GM19193 (cell line): ENCODE measurements around the gene CEP135.

Experiments used
- POLR2A ChIP-seq: IDR thresholded peaks from 4 replicates; pipeline ENCODE4 v1.6.1; 2011; ENCODE audit not compliant: insufficient read depth, insufficient read length; ENCODE audit errors: extremely low read depth

Gene CEP135

DNA sequence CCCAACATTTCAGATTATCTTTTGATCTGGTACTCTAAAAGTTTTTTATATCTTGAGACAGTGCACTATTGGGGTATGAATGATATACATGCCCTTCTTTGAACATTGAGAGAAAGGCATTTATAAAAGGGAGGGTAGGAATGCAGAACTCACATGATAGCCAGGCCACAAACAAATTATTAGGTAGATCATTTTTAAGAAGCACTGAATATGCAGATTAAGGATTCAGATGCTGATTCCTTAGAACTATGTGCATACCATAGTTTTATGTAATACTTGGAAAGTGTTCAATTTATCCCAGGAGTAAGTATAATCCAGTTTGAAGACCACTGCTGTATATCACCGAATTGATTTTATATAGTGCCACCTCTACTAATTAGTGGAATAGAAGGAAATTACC is 18.6 kb downstream of the CEP135 start:
- TF ChIP-seq POLR2A, result no peak

DNA sequence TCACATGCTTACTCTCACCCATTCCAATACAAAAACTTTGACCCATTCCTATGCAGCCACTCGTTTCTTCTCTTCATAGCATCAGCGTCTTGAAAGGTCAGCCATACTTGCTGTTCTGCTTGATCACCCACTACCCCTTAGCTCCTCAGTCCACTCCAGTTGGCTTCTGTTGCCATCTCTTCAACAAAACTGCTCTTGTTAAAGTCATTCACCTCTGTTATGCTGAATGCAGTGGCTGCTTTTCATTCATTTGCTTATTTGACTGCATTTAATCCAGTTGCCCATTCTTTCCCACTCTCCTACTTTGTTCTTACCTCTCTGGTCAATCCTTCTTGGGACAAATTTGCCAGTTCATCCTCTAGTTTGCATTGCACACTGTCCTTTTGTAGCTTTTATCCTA is 24.9 kb downstream of the CEP135 start:
- no peak for TF ChIP-seq POLR2A

DNA sequence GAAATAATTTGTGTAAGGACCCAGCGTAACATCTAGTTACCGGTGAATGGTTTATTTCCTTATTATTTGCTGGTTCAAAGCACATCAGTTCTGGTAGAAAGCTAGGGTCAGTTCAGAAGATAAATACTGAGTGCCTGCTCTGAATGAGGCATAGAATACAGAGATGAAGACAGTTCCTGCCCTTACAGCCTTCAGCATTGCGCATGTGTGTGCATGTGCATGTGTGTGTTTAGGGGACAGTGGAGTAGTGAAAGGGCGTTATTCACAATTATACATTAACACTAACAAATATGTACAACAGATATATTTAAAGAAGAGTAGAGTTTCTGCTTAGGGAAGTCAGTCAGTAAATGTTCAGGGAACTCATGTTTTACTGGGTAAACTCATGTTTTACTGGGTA is 29.1 kb downstream of the CEP135 start:
- TF ChIP-seq POLR2A, result no peak

DNA sequence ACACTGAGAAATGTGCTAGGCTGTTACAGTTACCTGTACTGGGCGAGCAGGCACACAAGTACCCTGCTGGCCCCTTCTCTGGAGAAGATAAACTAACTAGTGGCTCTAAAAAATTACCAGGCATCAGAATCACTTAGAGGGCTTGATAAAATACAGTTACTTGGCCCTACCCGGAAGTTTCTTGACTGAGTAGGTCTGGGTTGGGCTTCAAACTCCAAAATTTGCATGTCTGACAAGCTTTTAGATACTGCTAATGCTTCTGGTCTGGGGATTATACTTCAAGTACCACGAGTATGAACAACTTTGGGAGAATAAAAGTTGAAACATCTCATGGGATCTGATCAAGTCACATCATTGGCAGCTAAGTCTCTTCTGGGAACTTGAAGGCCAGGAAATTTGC is 30.8 kb downstream of the CEP135 start:
- no peak for TF ChIP-seq POLR2A

DNA sequence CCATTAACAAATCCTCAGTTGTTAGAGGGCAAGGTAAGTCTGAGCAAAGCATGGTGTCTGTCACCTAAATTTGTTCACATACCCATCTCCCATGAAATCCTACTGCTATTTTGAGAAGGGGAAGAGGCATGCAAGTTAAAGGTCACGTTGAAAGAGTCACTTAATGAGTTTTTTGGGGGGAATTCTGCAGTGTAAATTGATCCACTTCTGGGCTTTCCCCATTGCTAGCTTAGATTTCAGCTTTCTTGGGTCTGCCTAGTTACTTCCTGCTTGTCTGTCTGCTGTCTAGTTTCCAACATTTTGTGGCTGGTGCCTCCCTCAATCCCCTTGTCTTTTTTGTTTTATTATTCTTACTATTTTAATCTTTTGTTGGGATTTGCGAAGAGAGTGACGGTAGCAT is 32.0 kb downstream of the CEP135 start:
- TF ChIP-seq POLR2A, result no peak

DNA sequence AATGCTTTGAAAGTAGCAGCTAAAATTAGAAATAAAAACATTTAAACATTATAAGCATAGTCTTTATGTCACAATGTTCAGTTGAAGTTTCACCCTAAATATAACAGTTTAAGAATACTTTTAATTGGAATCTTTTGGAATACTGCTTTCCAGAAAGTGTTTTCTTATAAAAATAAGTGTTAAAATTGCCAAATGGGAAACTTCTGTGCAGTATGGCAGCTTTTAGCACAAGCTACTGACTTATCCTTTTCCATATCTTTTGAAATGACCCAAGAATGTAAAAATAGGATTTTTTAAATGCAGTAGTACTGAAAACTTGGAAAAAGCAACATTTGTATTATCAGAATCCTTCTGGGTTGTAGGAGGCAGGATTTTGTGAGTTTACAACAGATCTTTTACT is 34.2 kb downstream of the CEP135 start:
- TF ChIP-seq POLR2A, result no peak

DNA sequence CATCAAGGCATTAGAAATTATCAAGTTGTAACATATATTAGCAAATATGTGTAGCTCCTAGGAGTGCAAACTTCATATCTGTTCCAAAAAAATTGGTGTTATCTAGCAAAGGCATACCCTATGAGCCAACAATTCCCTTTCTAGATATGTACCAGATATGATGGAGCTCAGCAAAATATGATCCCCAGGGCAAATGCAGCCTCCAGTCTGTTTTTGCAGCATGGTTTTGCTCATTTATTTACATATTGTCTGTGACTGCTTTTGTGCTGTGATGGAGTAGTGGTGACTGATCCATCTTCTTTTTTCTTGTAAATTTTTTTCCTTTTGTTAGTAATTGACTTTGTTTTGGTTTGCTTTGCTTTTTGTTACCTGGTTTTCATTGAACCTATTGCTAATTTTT is 41.0 kb downstream of the CEP135 start:
- TF ChIP-seq POLR2A, result no peak

DNA sequence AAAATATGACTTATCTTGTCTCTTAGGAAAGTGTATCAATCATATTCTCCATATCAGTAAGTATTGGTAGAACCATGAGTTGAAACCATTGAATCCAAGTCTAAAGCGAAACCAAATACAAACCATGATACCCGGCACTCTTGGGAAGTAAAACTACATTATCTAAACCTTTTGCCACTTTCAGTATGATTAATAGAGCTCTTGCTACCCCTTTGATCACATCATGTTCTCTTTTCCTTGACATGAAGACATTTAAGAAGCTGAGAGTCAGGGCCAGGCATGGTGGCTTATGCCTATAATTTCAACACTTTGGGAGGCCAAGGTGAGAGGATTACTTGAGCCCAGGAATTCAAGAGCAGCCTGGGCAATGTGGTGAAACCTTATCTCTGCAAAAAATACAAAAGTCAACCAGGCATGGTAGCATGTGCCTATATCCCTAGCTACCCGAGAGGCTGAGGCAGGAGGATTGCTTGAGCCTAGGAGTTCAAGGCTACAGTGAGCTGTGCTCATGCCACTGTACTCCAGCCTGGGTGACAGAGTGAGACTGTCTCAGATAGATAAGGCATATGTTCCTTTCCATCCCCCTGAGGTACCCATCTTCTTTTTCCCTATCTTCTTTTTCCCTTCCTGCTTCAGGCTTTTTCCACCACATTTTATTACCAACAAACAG is 45.4 kb downstream of the CEP135 start:
- no peak for TF ChIP-seq POLR2A

DNA sequence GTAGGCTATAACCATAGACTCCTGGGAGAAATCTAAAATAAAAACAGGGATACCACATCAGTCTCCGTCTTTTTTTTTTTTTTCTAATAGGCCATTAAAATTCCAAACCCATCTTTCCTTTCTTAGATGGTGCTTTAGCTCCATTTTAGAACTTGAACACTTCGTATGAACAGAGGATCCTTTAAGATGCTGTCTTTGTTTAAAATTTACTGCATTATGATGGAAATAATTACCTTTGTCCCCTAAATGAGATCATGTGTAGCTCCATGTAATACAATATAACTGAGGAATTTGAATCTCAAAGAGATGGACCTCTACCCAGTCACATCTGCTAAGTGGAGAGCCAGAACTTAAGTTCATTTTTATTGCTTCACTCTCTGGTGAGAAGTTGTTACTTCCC is 47.9 kb downstream of the CEP135 start:
- no peak for TF ChIP-seq POLR2A

DNA sequence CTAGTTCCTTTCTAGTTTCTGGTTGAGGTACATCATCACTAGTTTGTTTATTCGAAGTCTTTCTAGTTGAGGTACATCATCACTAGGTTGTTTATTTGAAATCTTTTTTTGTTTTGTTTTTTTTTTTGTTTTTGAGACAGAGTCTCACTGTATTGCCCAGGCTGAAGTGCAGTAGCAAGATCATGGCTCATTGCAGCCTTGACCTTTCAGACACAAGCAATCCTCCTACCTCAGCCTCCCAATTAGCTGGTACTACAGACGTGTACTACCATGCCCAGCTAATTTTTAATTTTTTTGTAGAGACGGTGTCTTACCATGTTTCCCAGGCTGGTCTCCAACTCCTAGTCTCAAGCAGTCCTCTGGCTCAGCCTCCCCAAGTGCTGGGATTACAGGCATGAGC is 54.9 kb downstream of the CEP135 start:
- TF ChIP-seq POLR2A, result no peak

DNA sequence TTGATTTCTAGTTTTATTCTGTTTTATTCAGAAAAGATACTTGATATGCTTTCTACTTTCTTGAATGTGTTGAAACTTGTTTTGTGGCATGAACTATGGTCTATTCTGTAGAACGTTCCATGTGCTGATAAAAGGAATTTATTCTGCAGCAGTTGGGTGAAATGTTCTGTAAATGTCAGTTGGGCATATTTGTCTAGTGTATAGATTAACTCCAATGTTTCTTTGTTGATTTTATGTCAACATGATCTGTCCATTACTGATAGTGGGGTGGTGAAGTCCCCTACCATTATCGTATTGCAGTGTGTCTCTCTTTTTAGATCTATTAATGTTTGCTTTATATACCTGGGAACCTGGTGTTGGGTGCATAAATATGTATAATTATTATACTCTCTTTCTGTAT is 55.5 kb downstream of the CEP135 start:
- no peak for TF ChIP-seq POLR2A

DNA sequence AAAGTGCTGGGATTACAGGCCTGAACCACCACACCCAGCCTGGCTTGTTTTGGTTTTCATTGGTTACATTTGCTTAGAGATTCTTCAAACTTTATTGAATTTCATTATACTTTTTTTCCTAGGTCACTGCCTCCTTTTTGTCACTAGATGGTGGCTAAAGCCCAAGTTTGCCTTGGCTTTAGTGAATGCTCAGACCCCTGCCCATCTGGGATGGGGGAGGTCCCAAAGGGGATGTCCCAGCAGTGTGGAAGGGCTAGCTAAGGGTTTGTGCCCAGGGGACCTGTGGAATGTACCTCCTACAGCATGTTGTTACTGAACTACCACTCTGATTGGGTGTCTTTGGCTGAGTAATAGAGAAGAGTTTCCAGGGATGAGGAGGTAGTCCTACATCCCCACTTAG is 58.4 kb downstream of the CEP135 start:
- TF ChIP-seq POLR2A, result no peak

DNA sequence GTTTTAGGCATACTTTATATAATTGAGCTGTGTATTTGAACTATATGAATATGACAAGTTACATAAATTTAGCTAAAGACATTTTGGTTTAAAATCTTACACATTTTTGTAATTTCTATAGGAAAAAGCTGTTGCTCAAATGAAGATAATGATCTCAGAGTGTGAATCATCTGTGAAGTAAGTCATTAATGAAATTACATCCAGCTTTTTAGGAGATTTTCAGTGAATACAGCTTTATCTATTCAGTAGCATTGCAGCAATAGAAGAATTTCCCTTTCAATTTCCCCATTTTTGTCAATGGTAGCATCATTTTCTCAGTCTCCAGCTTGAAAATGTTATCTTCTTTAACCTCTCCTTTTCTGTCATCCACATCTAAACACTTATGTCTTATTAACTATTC is 59.5 kb downstream of the CEP135 start:
- no peak for TF ChIP-seq POLR2A

DNA sequence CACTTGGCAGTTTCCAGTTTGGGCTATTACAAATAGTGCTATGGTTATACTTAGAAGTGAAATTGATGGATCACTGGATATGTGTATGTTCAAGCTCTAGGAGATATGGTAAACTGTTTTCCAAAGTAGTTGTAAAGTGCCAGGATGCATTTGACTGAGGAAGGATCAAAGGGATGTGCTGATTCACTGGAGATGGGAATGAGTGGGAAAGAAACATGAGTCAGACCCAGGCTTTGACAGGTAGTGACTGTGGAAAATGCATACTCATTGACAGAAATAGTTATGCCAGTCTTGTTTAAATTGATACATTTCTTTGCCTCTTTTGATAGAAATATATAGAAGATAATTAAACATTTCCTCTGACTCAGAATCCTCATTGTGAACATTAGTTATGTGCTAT is 77.9 kb downstream of the CEP135 start:
- TF ChIP-seq POLR2A, result no peak

DNA sequence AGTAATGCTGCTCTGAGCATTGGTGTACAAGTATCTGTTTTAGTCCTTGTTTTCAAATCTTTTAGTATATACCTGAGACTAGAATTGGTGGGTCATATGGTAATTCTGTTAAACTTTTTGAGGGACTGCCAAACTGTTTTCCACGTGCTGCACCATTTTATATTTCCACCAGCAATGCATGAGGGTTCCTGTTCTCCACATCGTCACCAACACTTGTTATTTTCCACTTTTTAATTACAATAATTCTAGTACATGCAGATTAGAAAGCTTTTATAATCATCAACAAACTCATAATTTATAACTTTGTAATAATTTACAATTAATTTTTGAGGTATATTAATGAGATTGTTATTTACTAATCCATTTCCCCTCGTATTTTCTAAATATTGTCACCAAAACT is 79.4 kb downstream of the CEP135 start:
- no peak for TF ChIP-seq POLR2A

DNA sequence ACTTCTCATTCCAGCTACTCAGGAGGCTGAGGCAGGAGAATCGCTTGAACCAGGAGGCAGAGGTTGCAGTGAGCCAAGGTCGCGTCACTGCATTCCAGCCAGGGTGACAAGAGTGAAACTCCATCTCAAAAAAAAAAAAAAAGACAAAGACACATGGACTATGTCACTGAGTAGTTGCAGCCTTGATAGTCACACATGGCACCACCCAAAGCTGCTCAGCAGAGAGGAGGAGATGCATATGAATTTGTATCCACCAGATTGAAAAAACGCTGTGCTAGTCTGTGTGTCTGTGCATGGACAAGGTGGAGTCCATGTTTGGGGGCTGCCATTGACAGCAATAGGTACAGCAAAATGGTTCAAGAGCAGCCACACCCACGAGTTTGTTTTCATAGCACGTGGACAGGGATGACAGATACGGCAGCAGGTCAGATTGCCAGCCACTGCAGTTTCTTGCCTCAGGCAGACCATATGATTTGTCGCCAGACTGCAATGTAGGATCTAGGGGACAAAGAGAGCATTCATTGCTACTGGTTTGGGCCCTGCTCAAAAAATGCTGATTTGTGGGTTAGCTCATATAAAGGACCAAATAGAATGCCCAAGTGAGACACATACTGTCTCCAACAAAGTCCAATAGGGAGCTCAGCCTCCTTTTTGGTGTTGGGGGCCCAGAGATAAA is 89.9 kb downstream of the CEP135 start:
- TF ChIP-seq POLR2A, result no peak

DNA sequence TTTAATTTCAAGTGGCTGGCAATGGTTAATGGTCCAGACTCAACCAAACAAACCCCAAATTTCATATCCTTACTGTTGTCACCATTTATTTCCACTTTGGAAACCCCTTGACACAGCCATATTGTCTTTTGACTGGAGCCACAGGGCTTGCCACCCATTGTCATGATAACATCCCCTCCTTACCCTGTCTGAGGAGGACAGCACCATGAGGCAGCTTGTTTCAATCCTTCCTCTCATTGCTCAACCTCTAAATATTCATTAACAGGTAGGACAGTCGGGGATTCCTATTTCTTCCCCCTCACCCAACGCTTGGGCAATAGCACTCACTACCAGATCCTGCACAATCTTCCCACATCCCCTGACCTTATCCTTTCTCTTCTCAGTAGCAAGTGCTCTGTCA is 92.1 kb downstream of the CEP135 start:
- no peak for TF ChIP-seq POLR2A
